Hypothalamus (tissue), 51 donors: ENCODE results near the gene ZFP90.
"Not testable (repeated sequence)": the region's sequence is repeated elsewhere in the genome, so short reads cannot be mapped to it uniquely, and the experiment has no call there.

Source experiments
- DNase-seq, 51 donors: peaks; one replicate each; lab custom pipeline; 2025; lab: John Stamatoyannopoulos, UW

ZFP90 gene

GRCh38 chr16:68538880-68539701 is at the start of gene ZFP90:
TSS of gene ZFP90 (plus strand) at chr16:68539291. CDS start at chr16:68539793, 502 bp downstream.
- peak; percentile 13 to 91 (median 75) for DNase-seq

GRCh38 chr16:68490358-68490757 is 48.7 kb upstream of the ZFP90 start:
- no peak for DNase-seq

- DNase-seq = no peak
Observed at GRCh38 chr16:68490829-68491575, 48.1 kb upstream of the ZFP90 start.

GRCh38 chr16:68491576-68491950 is 47.5 kb upstream of the ZFP90 start:
- no peak for DNase-seq

GRCh38 chr16:68492151-68492542 is 46.9 kb upstream of the ZFP90 start:
- no peak for DNase-seq

- DNase-seq = no peak
Observed at GRCh38 chr16:68492543-68493411, 46.3 kb upstream of the ZFP90 start.

- no peak for DNase-seq
Observed at GRCh38 chr16:68493412-68494070, 45.5 kb upstream of the ZFP90 start.

GRCh38 chr16:68494261-68494660 is 44.8 kb upstream of the ZFP90 start:
- DNase-seq = not testable (repeated sequence)

- DNase-seq = no peak
Observed at GRCh38 chr16:68496689-68497088, 42.4 kb upstream of the ZFP90 start.

GRCh38 chr16:68499006-68499405 is 40.1 kb upstream of the ZFP90 start:
- DNase-seq = no peak

- no peak for DNase-seq
Observed at GRCh38 chr16:68503334-68503733, 35.8 kb upstream of the ZFP90 start.

GRCh38 chr16:68504066-68504465 is 35.0 kb upstream of the ZFP90 start:
- DNase-seq = no peak

GRCh38 chr16:68506331-68507053 is 32.6 kb upstream of the ZFP90 start:
- DNase-seq = peak in 2 of 51 donors; percentile 4 to 19

- DNase-seq = no peak
Observed at GRCh38 chr16:68508013-68508412, 31.1 kb upstream of the ZFP90 start.

- DNase-seq = no peak
Observed at GRCh38 chr16:68508641-68509240, 30.4 kb upstream of the ZFP90 start.

- DNase-seq = no peak
Observed at GRCh38 chr16:68509381-68509780, 29.7 kb upstream of the ZFP90 start.

GRCh38 chr16:68510775-68511174 is 28.3 kb upstream of the ZFP90 start:
- DNase-seq = no peak

GRCh38 chr16:68512183-68512582 is 26.9 kb upstream of the ZFP90 start:
- no peak for DNase-seq

GRCh38 chr16:68512742-68513141 is 26.3 kb upstream of the ZFP90 start:
- no peak for DNase-seq
